Loucy (cell line): ENCODE measurements around the gene LIPJ.

ENCODE experiments used
- H2AFZ ChIP-seq: fragments of 200-600 bp; sonication (generic); 2 replicates; pipeline ENCODE4 v1.6.0; 2016; ENCODE audit warnings: antibody characterized with exemption, mild to moderate bottlenecking, low read length, moderate library complexity
- H3F3A ChIP-seq: fragments of 200-600 bp; 2 replicates; pipeline ENCODE4 v1.6.0; 2016; ENCODE audit warnings: antibody characterized with exemption, low read depth, mild to moderate bottlenecking
- H3K27me3 ChIP-seq: fragments of 200-600 bp; sonication (generic); 2 replicates; pipeline ENCODE4 v1.6.1; 2014; ENCODE audit warnings: low read length, mild to moderate bottlenecking; ENCODE audit not compliant: insufficient read depth, poor library complexity, severe bottlenecking
- H3K36me3 ChIP-seq: fragments of 200-600 bp; sonication (generic); 2 replicates; pipeline ENCODE4 v1.6.1; 2016; ENCODE audit warnings: low read length; ENCODE audit not compliant: insufficient read depth
- H3K4me1 ChIP-seq: fragments of 200-600 bp; sonication (generic); 2 replicates; pipeline ENCODE4 v1.5.1; 2014; ENCODE audit warnings: low read length, mild to moderate bottlenecking; ENCODE audit not compliant: insufficient read depth, poor library complexity, severe bottlenecking
- H3K4me2 ChIP-seq: fragments of 200-600 bp; sonication (generic); 2 replicates; pipeline ENCODE4 v1.6.0; 2014; ENCODE audit warnings: antibody characterized with exemption, low read length, low read depth, mild to moderate bottlenecking; ENCODE audit not compliant: poor library complexity, severe bottlenecking
- H3K4me3 ChIP-seq: fragments of 200-600 bp; sonication (generic); 2 replicates; pipeline ENCODE4 v1.5.1; 2014; ENCODE audit warnings: low read length, mild to moderate bottlenecking, mixed read lengths; ENCODE audit not compliant: poor library complexity, severe bottlenecking
- H3K79me2 ChIP-seq: fragments of 200-600 bp; sonication (generic); 2 replicates; pipeline ENCODE4 v1.6.1; 2014; ENCODE audit warnings: low read length; ENCODE audit not compliant: insufficient read depth
- H3K9ac ChIP-seq: fragments of 200-600 bp; sonication (generic); 2 replicates; pipeline ENCODE4 v1.6.0; 2014; ENCODE audit warnings: mild to moderate bottlenecking, low read depth, low read length, moderate library complexity; ENCODE audit not compliant: poor library complexity, severe bottlenecking
- H3K9me2 ChIP-seq: fragments of 200-600 bp; sonication (generic); replicated peaks from 2 replicates; pipeline ENCODE4 v1.6.1; 2016; ENCODE audit warnings: low read depth, low read length, mixed read lengths
- H3K9me3 ChIP-seq: fragments of 200-600 bp; sonication (generic); 2 replicates; pipeline ENCODE4 v1.6.1; 2014; ENCODE audit warnings: mild to moderate bottlenecking, antibody characterized with exemption, low read length, low read depth; ENCODE audit not compliant: insufficient read depth
- H4K20me1 ChIP-seq: fragments of 200-600 bp; sonication (generic); 2 replicates; pipeline ENCODE4 v1.6.0; 2014; ENCODE audit warnings: antibody characterized with exemption, low read length, mild to moderate bottlenecking; ENCODE audit not compliant: insufficient read depth, poor library complexity, severe bottlenecking
- CTCF ChIP-seq: fragments of 200-600 bp; sonication (generic); conservative IDR thresholded peaks from 2 replicates; pipeline ENCODE4 v1.5.1; 2014; ENCODE audit warnings: mild to moderate bottlenecking, antibody characterized with exemption, low read length
- EZH2phosphoT487 ChIP-seq: fragments of 200-600 bp; IDR thresholded peaks from 2 replicates; pipeline ENCODE4 v1.6.1; 2018; ENCODE audit warnings: antibody characterized with exemption, mild to moderate bottlenecking, moderate library complexity, borderline replicate concordance

Gene LIPJ

DNA sequence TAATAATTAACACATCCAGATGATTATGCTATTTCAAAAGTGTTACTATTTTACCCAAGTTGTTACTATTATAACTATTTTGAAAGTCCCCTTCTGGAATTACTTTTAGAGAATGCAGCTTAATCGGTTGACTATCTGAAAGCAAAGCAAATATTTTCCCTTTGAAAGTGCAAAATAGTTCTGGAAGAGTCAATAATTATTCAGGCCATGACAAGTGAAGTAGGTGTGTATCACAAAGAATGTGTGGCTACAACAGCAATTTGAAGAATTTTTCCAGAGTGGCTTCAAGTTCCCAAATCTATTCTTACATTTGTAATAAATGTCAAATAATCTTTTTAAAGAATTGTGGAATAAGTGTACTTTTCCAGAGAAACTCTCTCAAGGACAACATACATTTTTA, 46.2 kb upstream of the LIPJ start:
- H3F3A ChIP-seq: no peaks in the 10 kb centered on the region; the same call in 1 of the 2 replicates
- no peak overlapping the region for H3K9ac ChIP-seq
- H3K9me3 ChIP-seq: no peaks in the 10 kb centered on the region
- no peaks in the 10 kb centered on the region for H3K27me3 ChIP-seq
- peaks cover 19% of the 10 kb centered on the region for H3K4me1 ChIP-seq
- no peaks in the 10 kb centered on the region for H3K9me2 ChIP-seq
- H4K20me1 ChIP-seq: no peaks in the 10 kb centered on the region
- TF ChIP-seq EZH2phosphoT487 (no peak), CTCF (no peak)
- H3K36me3 ChIP-seq: no peaks in the 10 kb centered on the region
- no peak overlapping the region for H3K4me2 ChIP-seq
- no peaks in the 10 kb centered on the region for H3K79me2 ChIP-seq
- H2AFZ ChIP-seq: no peak overlapping the region
- H3K4me3 ChIP-seq: no peak overlapping the region

DNA sequence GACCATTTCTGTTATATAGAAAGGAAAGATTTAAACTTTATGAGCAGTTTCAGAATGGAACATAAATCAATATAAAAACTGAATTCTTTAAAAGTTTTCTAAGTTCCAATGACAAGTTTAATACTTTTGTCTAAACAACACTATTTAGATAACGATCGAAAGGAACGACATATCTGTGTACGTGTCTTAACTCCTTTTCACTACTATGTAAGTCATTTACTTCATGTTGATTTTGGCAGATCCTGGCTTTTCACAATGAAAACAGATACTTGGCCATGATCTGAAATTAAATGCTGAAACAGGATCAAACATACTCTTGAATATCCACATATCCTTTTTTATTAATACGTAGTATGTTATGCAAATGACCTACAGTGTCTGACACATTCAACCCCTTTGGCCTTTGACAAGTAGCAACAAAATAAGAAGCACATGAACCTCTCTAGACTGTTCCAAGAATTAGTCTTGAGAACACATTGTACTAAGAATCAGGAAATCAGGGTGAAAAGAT, 45.4 kb upstream of the LIPJ start:
- H3K4me2 ChIP-seq: no peak overlapping the region
- TF ChIP-seq CTCF: no peak
- TF ChIP-seq EZH2phosphoT487: no peak
- H3K9me3 ChIP-seq: no peaks in the 10 kb centered on the region
- no peak overlapping the region for H2AFZ ChIP-seq
- no peaks in the 10 kb centered on the region for H3K79me2 ChIP-seq
- no peaks in the 10 kb centered on the region for H3K27me3 ChIP-seq
- no peak overlapping the region for H3K4me3 ChIP-seq
- no peak overlapping the region for H3K9ac ChIP-seq
- no peaks in the 10 kb centered on the region for H3K36me3 ChIP-seq
- no peaks in the 10 kb centered on the region for H3K9me2 ChIP-seq
- H3K4me1 ChIP-seq: peaks cover 19% of the 10 kb centered on the region
- H4K20me1 ChIP-seq: no peaks in the 10 kb centered on the region
- H3F3A ChIP-seq: no peaks in the 10 kb centered on the region; the same call in 1 of the 2 replicates

- Histone ChIP-seq H3K9me2 (no peaks in the 10 kb centered on the region), H2AFZ (no peak overlapping the region), H3K27me3 (no peaks in the 10 kb centered on the region), H3K9ac (no peak overlapping the region), H3K9me3 (no peaks in the 10 kb centered on the region), H3K4me1 (peaks cover 19% of the 10 kb centered on the region), H3K4me2 (no peak overlapping the region), H3K4me3 (no peak overlapping the region), H4K20me1 (no peaks in the 10 kb centered on the region), H3K79me2 (no peaks in the 10 kb centered on the region), H3F3A (no peaks in the 10 kb centered on the region; the same call in 1 of the 2 replicates), H3K36me3 (no peaks in the 10 kb centered on the region)
- TF ChIP-seq CTCF (no peak), EZH2phosphoT487 (no peak)
Observed at GRCh38 chr10:88542522-88542921, 44.0 kb upstream of the LIPJ start.
